ENCODE results near the gene EPHB1.

EPHB1 gene

DNA sequence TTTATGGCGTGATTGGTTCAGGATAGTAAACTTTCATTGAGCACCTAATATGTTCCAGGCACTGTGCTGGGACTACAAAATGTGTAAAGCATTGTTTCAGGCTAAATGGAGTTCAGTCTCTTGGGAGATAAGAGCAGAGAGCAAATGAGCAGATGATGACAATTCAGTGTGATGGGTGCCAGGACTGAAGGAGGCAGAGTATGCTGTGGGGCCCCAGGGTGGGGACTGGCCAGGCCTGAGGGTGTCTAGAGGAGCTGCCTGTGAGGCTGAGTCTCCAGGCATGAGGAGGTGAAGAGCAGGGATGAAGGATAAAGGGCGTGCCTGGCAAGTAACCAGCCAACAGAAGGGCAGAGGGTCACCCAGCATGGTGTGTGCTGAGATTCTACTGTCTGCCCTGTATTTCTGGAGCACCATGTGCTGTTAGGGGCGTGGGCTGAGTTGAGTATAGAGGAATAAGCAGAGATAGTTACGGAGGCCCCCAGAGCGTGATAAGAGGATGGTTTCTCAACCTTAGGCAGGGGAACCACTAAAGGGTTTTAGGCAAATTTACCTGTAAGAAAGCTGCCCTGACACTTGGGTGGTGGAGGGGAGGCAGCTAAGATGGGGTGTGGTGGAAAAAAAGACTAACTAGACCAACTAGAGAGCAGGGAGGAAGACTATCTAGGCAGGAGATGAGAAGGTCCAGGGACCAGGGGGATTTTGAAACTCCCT lies 38.5 kb downstream of the EPHB1 start:
- Mint-ChIP-seq H3K4me1 (peaks cover 9% of the 10 kb centered on the region), H3K36me3 (no peaks in the 10 kb centered on the region)

DNA sequence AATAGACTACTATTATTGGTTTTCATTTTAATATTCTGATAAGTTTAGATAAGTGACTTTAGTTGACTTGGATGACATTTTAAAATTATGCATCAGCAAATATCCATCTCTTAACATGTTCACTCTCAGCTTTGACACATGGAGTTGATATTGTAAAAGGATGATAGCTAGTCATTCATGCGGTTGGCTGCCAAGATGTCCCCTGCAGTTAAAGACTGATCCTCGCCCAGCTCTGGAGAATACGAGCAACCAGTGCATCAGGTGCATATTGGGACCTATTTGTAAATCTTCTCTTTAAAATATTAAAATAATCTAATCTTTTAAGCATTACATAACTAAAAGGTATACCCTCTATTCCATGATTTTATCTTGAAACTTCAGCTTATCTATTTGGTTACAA lies 41.9 kb downstream of the EPHB1 start:
- DNase-seq (ENCODE audit: low spot score in 2 of 2), result no peak
- peaks cover 2% of the 10 kb centered on the region for H3K27me3 Mint-ChIP-seq
- H3K4me1 Mint-ChIP-seq, result peaks cover 12% of the 10 kb centered on the region

More for the DNA sequence above, 38.5 kb downstream of the EPHB1 start:
- H3K4me3 Mint-ChIP-seq, result no peak overlapping the region
- peaks cover 2% of the 10 kb centered on the region for H3K27me3 Mint-ChIP-seq
- ATAC-seq (ENCODE audit: low read depth), result peak; percentile 14
- no peak for DNase-seq (ENCODE audit: low spot score in 2 of 2)
- H3K9me3 Mint-ChIP-seq, result no peaks in the 10 kb centered on the region
- H3K27ac Mint-ChIP-seq, result peak overlapping the region; percentile 1

DNA sequence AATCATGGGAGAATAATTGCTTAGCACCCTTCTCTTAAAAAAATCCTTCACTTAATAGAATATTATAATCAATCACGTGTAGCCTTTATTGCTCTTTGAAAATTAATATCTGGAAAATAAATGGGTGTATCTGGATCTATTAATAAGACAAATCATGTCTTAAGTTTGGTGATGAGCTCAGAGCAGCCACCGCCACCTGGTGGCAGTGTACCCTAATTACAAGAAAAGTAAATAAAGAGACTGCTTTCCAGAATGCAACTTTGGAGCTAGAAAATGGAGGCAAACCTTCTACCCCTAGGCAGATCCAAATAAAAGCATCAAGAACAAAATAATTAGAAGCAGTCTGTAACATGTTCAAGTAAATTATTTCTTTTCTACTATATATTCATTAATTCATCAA lies 43.5 kb downstream of the EPHB1 start:
- Mint-ChIP-seq H3K4me1 (peaks cover 7% of the 10 kb centered on the region), H3K4me3 (no peak overlapping the region), H3K36me3 (peaks cover 8% of the 10 kb centered on the region), H3K27me3 (no peaks in the 10 kb centered on the region), H3K27ac (no peak overlapping the region), H3K9me3 (peaks cover 9% of the 10 kb centered on the region)
- no peak for DNase-seq (ENCODE audit: low spot score in 2 of 2)
- no peak for ATAC-seq (ENCODE audit: low read depth)

More for the DNA sequence above, 41.9 kb downstream of the EPHB1 start:
- Mint-ChIP-seq H3K9me3 (peaks cover 2% of the 10 kb centered on the region), H3K4me3 (no peak overlapping the region), H3K36me3 (no peaks in the 10 kb centered on the region), H3K27ac (no peak overlapping the region)
- ATAC-seq (ENCODE audit: low read depth), result no peak

DNA sequence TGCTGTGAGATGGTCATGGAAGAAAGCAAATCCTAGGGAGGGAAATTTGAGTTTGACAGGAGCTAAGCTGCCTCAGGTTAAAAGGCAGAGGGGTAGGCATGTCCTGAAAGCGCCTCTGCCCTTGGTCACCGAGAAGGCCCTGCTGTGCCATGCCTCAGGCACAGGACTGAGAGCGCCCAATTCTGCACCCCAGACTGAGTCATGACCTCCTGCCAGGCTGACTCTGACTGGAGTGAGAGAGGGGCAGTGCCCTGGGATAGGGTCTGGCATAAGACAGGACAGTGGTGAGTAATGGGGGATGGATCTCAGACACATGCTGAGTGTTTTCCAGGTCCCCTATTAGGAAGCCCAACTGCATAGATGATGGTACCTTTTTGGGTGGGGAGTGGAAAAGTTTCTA lies 44.4 kb downstream of the EPHB1 start:
- Mint-ChIP-seq H3K4me3 (no peak overlapping the region), H3K27me3 (no peaks in the 10 kb centered on the region), H3K9me3 (peaks cover 12% of the 10 kb centered on the region), H3K36me3 (peaks cover 8% of the 10 kb centered on the region), H3K27ac (no peak overlapping the region), H3K4me1 (peaks cover 7% of the 10 kb centered on the region)
- ATAC-seq (ENCODE audit: low read depth), result no peak
- no peak for DNase-seq (ENCODE audit: low spot score in 2 of 2)

DNA sequence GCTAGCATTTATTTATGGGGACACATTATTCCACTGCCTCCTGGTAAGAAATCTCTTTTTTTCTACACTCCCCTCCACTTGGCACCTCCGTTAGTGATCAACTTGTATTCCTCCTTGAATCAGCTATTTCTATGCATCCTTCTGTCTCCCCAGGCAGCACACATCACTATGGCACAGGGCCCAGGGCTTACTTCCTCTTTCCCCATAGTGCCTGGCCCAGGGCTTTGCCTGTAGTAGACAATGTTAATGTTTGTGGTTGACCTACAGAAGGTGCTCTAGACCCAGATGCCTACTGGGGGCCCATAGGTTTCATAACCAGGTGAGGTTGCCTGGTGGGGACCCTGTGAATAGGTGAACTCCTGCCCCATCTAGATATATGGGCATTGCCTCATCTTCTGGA lies 44.9 kb downstream of the EPHB1 start:
- Mint-ChIP-seq H3K27me3 (no peaks in the 10 kb centered on the region), H3K4me1 (peaks cover 13% of the 10 kb centered on the region), H3K27ac (no peak overlapping the region), H3K36me3 (peaks cover 8% of the 10 kb centered on the region), H3K9me3 (peaks cover 12% of the 10 kb centered on the region), H3K4me3 (no peak overlapping the region)
- ATAC-seq (ENCODE audit: low read depth), result peak; percentile 62
- DNase-seq (ENCODE audit: low spot score in 2 of 2), result no peak

DNA sequence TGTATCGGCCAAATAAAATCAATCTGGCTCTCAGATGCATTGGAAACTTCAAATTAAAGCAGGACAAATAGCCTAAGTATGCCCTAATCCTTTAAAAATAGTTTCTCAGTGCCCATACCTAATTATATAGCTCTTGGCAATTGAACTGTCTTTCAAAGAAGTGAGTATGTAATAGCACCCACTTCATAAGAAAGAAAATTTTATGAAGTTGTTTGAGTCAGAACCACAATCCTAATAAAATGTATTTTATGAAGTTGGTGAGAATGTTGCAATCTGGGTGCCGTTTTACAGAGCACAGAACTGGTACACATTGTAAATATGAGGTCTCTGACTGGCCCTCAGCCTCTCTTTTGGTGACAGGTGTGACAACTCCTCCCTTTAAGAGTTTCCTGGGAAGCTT lies 45.4 kb downstream of the EPHB1 start:
- peaks cover 13% of the 10 kb centered on the region for H3K4me1 Mint-ChIP-seq
- peaks cover 8% of the 10 kb centered on the region for H3K36me3 Mint-ChIP-seq
- H3K27ac Mint-ChIP-seq, result no peak overlapping the region

DNA sequence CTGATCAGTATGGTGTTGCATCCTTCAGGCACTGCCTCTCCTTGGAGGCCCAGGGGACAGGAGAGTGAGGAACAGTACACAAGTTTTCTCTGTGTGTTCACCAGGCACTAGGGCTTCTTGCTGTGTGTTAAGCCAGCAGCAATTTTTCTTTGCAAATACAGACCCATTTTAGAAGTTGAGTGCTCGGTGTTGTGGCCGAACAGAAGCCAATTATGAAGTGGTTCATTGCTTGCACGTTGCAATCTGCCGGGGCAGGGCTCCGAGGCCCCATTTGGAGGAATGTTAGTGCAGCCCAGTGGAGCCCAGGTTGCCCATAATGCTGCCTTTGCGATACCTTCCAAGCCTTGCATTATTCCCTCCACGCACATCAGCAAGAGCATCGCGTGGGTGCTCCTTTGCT lies 51.0 kb downstream of the EPHB1 start:
- peaks cover 3% of the 10 kb centered on the region for H3K27me3 Mint-ChIP-seq
- no peak overlapping the region for H3K4me3 Mint-ChIP-seq
- H3K27ac Mint-ChIP-seq, result no peak overlapping the region
- no peak for ATAC-seq (ENCODE audit: low read depth)
- peaks cover 10% of the 10 kb centered on the region for H3K9me3 Mint-ChIP-seq
- DNase-seq (ENCODE audit: low spot score in 2 of 2), result no peak
- H3K4me1 Mint-ChIP-seq, result peaks cover 16% of the 10 kb centered on the region
- peaks cover 8% of the 10 kb centered on the region for H3K36me3 Mint-ChIP-seq

More for the DNA sequence above, 45.4 kb downstream of the EPHB1 start:
- Mint-ChIP-seq H3K27me3 (no peaks in the 10 kb centered on the region), H3K9me3 (peaks cover 12% of the 10 kb centered on the region), H3K4me3 (no peak overlapping the region)
- DNase-seq (ENCODE audit: low spot score in 2 of 2), result no peak
- no peak for ATAC-seq (ENCODE audit: low read depth)

DNA sequence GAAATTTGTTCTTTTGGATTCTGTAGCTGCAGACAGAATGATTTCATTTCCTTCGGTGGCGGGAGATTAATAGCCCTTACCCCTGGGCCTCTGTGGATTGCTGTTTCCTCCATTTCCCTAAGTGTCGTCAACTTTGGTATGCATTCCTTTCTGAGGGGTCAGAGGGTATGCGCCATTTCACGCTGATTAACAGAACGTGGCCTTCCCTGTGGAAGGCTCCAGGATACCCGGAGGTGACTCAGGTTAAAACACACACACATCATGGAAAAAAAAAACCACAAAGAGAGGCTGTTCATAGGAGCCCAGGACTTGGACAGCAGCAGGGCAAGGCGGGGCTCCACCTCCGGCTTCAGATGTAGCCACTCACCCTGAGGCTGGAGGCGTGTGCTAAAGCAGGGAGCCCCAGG lies 51.9 kb downstream of the EPHB1 start:
- Mint-ChIP-seq H3K27ac (no peak overlapping the region), H3K36me3 (peaks cover 8% of the 10 kb centered on the region), H3K9me3 (peaks cover 10% of the 10 kb centered on the region), H3K4me1 (peaks cover 16% of the 10 kb centered on the region), H3K4me3 (no peak overlapping the region), H3K27me3 (peaks cover 3% of the 10 kb centered on the region)
- ATAC-seq (ENCODE audit: low read depth), result no peak
- no peak for DNase-seq (ENCODE audit: low spot score in 2 of 2)

DNA sequence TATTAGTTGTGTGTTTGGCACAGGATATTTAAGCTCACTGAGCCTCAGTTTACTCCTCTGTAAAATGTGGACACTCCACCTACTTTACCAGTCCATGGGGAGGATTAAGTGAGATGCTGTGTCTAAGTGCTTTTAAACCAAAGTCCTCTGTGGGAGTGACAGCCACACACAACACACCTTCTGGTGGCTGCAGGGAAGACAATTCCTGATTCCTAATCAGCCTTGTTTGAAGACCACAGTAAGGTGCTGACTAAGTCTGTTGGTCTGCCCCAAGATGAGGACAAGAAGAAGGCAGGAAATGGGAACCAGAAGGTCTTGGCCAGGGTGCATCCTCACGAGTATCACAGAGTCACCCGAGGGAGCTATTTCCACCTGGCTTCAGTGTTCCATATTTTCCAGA lies 52.3 kb downstream of the EPHB1 start:
- Mint-ChIP-seq H3K4me3 (no peak overlapping the region), H3K4me1 (peaks cover 18% of the 10 kb centered on the region), H3K27me3 (peaks cover 3% of the 10 kb centered on the region), H3K36me3 (peaks cover 6% of the 10 kb centered on the region), H3K27ac (no peak overlapping the region), H3K9me3 (peaks cover 9% of the 10 kb centered on the region)
- ATAC-seq (ENCODE audit: low read depth) (no peak), DNase-seq (ENCODE audit: low spot score in 2 of 2) (no peak)

DNA sequence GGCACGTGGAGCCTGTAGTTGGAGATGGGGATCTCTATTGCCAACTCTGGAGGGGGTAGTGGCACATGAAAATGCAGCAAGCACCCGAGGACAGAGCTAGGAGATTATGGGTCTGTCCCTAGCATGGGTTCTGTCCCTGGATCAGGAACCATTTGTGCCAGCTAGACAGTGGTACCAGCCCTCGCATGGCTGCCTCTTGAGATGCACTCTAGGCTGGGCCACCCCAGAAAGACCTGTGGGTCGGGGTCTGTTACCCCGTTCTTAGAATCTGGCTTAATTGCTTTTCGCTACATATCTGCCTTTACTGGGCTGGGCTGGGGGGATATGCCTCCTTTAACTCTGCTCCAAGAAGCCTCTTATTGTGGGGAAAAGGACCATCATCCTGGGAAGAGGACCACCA lies 54.5 kb downstream of the EPHB1 start:
- no peak overlapping the region for H3K27ac Mint-ChIP-seq
- ATAC-seq (ENCODE audit: low read depth), result no peak
- no peak overlapping the region for H3K4me3 Mint-ChIP-seq
- H3K36me3 Mint-ChIP-seq, result no peaks in the 10 kb centered on the region
- H3K4me1 Mint-ChIP-seq, result peaks cover 30% of the 10 kb centered on the region
- H3K27me3 Mint-ChIP-seq, result peaks cover 3% of the 10 kb centered on the region
- DNase-seq (ENCODE audit: low spot score in 2 of 2), result no peak
- no peaks in the 10 kb centered on the region for H3K9me3 Mint-ChIP-seq

DNA sequence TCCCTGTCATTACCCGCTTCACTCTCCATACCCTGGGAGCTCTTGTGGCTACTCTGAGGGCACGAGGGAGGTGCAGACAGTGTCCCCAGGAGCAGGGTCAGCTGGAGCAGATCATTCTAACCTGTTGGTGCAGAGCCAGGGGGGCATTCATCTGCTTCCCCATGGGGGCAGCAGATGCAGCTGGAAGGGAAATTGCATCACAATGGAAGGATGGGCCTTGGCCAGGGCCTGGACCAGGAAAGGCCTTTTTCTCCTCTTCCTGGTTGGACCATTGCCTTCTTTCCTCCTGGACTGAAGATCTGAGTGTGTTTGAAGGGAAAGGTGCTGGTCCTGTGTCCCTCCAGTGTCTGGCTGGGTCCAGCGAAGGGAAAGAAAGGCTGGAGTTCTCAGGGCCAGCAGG lies 55.7 kb downstream of the EPHB1 start:
- Mint-ChIP-seq H3K27ac (no peak overlapping the region), H3K4me3 (no peak overlapping the region), H3K4me1 (peaks cover 23% of the 10 kb centered on the region), H3K27me3 (peaks cover 3% of the 10 kb centered on the region), H3K9me3 (no peaks in the 10 kb centered on the region), H3K36me3 (no peaks in the 10 kb centered on the region)
- DNase-seq (ENCODE audit: low spot score in 2 of 2) (no peak), ATAC-seq (ENCODE audit: low read depth) (no peak)

DNA sequence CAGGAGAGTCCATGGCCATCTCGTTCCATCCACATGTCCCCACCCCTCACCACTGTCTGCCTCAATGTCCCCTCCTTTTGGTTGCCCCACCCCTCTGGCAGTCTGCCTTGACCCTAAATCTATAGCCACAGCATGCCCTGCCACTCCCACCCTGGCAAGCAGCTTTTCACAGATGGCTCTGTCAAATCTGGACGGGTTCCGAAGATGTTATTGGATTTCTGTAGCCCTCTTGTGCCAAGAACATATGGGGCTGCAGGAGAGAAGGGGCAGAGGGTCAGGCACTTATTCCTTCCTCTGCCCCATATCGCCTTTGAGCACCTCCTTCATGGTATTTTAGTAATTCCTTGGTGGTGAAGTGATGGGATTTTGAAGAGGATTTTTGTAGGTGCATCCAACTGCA lies 57.1 kb downstream of the EPHB1 start:
- no peaks in the 10 kb centered on the region for H3K9me3 Mint-ChIP-seq
- DNase-seq (ENCODE audit: low spot score in 2 of 2) (no peak), ATAC-seq (ENCODE audit: low read depth) (no peak)
- H3K27ac Mint-ChIP-seq, result peak overlapping the region; percentile 77
- H3K27me3 Mint-ChIP-seq, result no peaks in the 10 kb centered on the region
- peaks cover 22% of the 10 kb centered on the region for H3K4me1 Mint-ChIP-seq
- no peaks in the 10 kb centered on the region for H3K36me3 Mint-ChIP-seq
- no peak overlapping the region for H3K4me3 Mint-ChIP-seq

DNA sequence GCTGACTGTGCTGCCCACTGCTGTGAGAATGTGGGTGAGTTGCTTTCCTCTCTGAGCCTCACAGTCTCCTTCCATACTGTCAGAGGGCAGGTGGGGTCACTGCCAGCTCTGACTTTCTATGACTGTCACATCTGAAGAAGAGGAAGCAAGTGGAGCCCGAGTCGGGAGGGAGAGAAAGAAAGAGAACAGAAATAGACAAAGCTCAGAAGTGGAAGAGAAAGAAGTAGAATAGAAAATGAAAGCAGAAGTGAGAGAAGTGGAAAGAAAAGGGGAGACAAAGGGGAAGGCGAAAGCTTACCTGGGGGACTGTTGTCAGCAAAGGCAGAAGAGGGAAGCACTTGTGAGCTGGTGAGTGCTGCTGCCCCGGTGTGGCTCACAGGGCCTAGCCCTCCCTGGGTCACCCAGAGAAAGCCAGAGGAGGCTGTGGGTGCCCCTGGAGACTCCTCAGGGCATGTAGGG lies 57.9 kb downstream of the EPHB1 start:
- Mint-ChIP-seq H3K9me3 (no peaks in the 10 kb centered on the region), H3K27ac (peak overlapping the region; percentile 77), H3K36me3 (no peaks in the 10 kb centered on the region), H3K4me3 (peak overlapping the region; percentile 3), H3K27me3 (no peaks in the 10 kb centered on the region), H3K4me1 (peaks cover 22% of the 10 kb centered on the region)
- DNase-seq (ENCODE audit: low spot score in 2 of 2) (peak; percentile 47 to 66), ATAC-seq (ENCODE audit: low read depth) (peak; percentile 93)

DNA sequence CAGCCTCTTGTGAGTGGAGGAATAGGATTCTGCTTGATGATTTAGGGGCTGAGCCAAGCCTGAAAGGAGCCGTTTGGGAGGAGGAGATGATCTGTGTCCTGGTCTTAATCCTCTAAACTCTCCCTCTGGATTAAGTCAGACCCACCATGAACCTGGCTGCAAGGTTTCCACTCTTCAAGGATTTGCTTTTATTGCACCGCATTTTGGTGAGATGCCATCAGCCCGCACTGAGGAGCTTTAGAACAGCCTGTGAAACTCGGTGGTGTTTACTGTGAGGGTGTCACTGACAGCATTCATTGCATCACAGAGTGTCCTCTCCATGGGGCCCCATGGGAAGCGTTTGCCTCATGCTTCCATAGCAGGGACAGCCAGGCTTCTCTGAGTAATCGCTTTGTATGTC lies 59.2 kb downstream of the EPHB1 start:
- H3K36me3 Mint-ChIP-seq, result no peaks in the 10 kb centered on the region
- DNase-seq (ENCODE audit: low spot score in 2 of 2) (no peak), ATAC-seq (ENCODE audit: low read depth) (no peak)
- peaks cover 20% of the 10 kb centered on the region for H3K4me1 Mint-ChIP-seq
- H3K27ac Mint-ChIP-seq, result no peak overlapping the region
- H3K27me3 Mint-ChIP-seq, result no peaks in the 10 kb centered on the region
- H3K4me3 Mint-ChIP-seq, result no peak overlapping the region
- no peaks in the 10 kb centered on the region for H3K9me3 Mint-ChIP-seq

DNA sequence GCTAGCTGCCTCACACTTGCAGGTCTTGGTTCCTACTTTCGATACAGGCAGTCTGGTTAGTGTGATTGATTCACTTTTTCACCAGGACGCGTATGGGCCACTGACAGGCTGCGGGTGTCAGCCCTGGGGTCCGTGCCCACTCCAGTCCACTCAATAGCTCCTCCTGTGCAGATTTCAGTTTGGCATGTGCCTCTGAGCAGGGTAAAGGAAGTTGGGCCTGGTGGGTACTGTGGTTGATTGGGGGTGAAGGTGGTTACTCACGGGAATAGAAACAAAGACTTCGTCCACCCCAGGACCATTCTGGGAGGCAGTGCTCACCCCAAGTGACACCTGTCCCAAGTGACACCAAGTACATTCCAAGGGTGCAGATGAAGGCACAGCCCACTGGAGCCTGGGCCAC lies 62.3 kb downstream of the EPHB1 start:
- DNase-seq (ENCODE audit: low spot score in 2 of 2), result no peak

More for the DNA sequence above, 62.3 kb downstream of the EPHB1 start:
- Mint-ChIP-seq H3K9me3 (no peaks in the 10 kb centered on the region), H3K36me3 (no peaks in the 10 kb centered on the region), H3K4me3 (no peak overlapping the region), H3K4me1 (peaks cover 21% of the 10 kb centered on the region), H3K27me3 (peaks cover 5% of the 10 kb centered on the region), H3K27ac (no peak overlapping the region)
- ATAC-seq (ENCODE audit: low read depth), result no peak
